T-cell (primary cell): ENCODE measurements around the gene KIF5C. TPM values are rescaled to one million over a fixed set of nuclear protein-coding genes. Genes with fewer than 3 reads are reported as not detected.
A peak's percentile ranks its signal among the peaks of the same experiment; 100 is the strongest.

Source experiments
- ATAC-seq, 4 experiments: fragments of 200-7000 bp in 3 of 4; fragments of 150-1000 bp in 1 of 4; cut with Tn5 transposase; replicated peaks in 1 of 4; 1 replicate in 3 of 4; 2 replicates in 1 of 4; pipeline ENCODE4 v1.10.0; 2021; ENCODE audit warnings: moderate library complexity in 3 of 4, mild to moderate bottlenecking in 2 of 4, moderate number of reproducible peaks in 1 of 4
- CTCF ChIA-PET, 2 donors: fragments of 300-600 bp; sonication (Branson Sonifier 250); formaldehyde crosslinking; loops; one replicate each; lab custom pipeline; 2022; ENCODE audit warnings: antibody characterized with exemption in 2 of 2; lab: Charles Lee
- POLR2A ChIA-PET, 2 donors: fragments of 300-600 bp; sonication (Branson Sonifier 250); formaldehyde crosslinking; loops; one replicate each; lab custom pipeline; 2022; ENCODE audit warnings: antibody characterized with exemption in 2 of 2; lab: Charles Lee
- DNase-seq, 35 experiments: peaks; one replicate each; pipeline versions ENCODE4 v3.0.0 to v3.0.0-alpha.2; 2013 to 2023
- H3K27ac ChIP-seq: one replicate; pipeline ENCODE4 v1.5.1; 2013; ENCODE audit warnings: low read length
- H3K27me3 ChIP-seq, 2 experiments: replicated peaks in 1 of 2; 1 replicate in 1 of 2; 2 replicates in 1 of 2; pipeline versions ENCODE4 v1.6.1 to v1.7.0; 2013; ENCODE audit warnings: low read length in 1 of 2, mixed read lengths in 1 of 2; ENCODE audit not compliant: control insufficient read depth in 2 of 2, insufficient read depth in 2 of 2; ENCODE audit errors: extremely low read depth in 1 of 2
- H3K36me3 ChIP-seq, 2 donors: 1 replicate in 1 of 2; 2 replicates in 1 of 2; pipeline versions ENCODE4 v1.6.1 to v1.7.0; 2013; ENCODE audit warnings: low read length in 1 of 2; ENCODE audit not compliant: control insufficient read depth in 2 of 2, insufficient read depth in 1 of 2; ENCODE audit errors: extremely low read depth in 1 of 2
- H3K4me1 ChIP-seq, 2 experiments: 1 replicate in 1 of 2; 2 replicates in 1 of 2; pipeline versions ENCODE4 v1.6.1 to v1.7.0; 2013; ENCODE audit warnings: low read length in 2 of 2, mixed read lengths in 1 of 2; ENCODE audit not compliant: insufficient read depth in 2 of 2, control insufficient read depth in 1 of 2; ENCODE audit errors: extremely low read depth in 1 of 2
- H3K4me3 ChIP-seq, 2 donors: 1 replicate in 1 of 2; 2 replicates in 1 of 2; pipeline versions ENCODE4 v1.5.1 to v1.7.0; 2013; ENCODE audit warnings: mild to moderate bottlenecking in 2 of 2, low read length in 1 of 2, moderate library complexity in 1 of 2; ENCODE audit not compliant: control insufficient read depth in 1 of 2; ENCODE audit errors: extremely low read depth in 1 of 2
- H3K9me3 ChIP-seq: 2 replicates; pipeline ENCODE4 v1.7.0; 2013
- H3K27ac Mint-ChIP-seq, 2 donors: one replicate each; pipeline ENCODE4 v1.8.0; 2020 to 2021; ENCODE audit warnings: mild to moderate bottlenecking in 2 of 2, mixed read lengths in 2 of 2
- H3K27me3 Mint-ChIP-seq, 2 donors: one replicate each; pipeline ENCODE4 v1.8.0; 2021 to 2022; ENCODE audit warnings: mixed read lengths in 2 of 2
- H3K36me3 Mint-ChIP-seq: one replicate; pipeline ENCODE4 v1.8.0; 2021; ENCODE audit warnings: mixed read lengths
- H3K4me1 Mint-ChIP-seq, 3 donors: one replicate each; pipeline ENCODE4 v1.8.0; 2020 to 2022; ENCODE audit warnings: mixed read lengths in 3 of 3, mild to moderate bottlenecking in 1 of 3
- H3K4me3 Mint-ChIP-seq, 3 donors: one replicate each; pipeline ENCODE4 v1.8.0; 2020 to 2022; ENCODE audit warnings: mild to moderate bottlenecking in 3 of 3, mixed read lengths in 3 of 3, moderate library complexity in 3 of 3
- H3K9me3 Mint-ChIP-seq, 3 donors: one replicate each; pipeline ENCODE4 v1.8.0; 2020 to 2022; ENCODE audit warnings: mixed read lengths in 3 of 3
- WGBS: methylation state at CpG from one replicate; pipeline ENCODE4 v1.1.5; 2013; ENCODE audit warnings: missing lambda C conversion rate; ENCODE audit not compliant: insufficient coverage; 5-methylcytosine and 5-hydroxymethylcytosine counted together
- total RNA-seq, 35 experiments: library from RNA in 6 of 35; stranded (reverse) in 6 of 35; fragments of 120-200 nt in 1 of 35; gene quantifications; one replicate each; pipeline versions ENCODE4 v1.2.1 to v1.2.4 and lab custom pipeline; 2013 to 2026

KIF5C gene
- total RNA-seq, 5 donors from 2014 or later (not counting 1 experiment from before 2014, with no cell fraction given) = 9.4 to 17.0 (median 14.7) TPM

DNA sequence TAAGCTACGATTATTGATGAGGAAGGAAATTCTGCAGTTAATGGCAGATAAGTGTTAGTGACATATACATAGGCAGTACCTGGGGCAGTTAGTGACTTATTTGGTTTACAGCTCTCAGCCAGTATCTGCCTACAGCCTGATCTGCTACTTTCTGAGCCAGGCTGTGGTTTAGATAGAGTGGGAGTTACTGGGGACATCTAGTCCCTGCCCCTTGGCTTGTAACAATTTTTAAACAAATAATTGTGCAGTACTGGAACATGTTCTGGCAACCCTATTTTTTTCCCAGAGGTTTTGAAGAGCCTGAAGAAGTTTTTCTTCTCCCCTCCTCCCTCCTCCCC is 2.3 kb downstream of the KIF5C start:
- H3K36me3 Mint-ChIP-seq = peaks cover 7% of the 10 kb centered on the region
- H3K27me3 ChIP-seq = peaks cover 13 to 20% of the 10 kb centered on the region in 2 experiments

DNA sequence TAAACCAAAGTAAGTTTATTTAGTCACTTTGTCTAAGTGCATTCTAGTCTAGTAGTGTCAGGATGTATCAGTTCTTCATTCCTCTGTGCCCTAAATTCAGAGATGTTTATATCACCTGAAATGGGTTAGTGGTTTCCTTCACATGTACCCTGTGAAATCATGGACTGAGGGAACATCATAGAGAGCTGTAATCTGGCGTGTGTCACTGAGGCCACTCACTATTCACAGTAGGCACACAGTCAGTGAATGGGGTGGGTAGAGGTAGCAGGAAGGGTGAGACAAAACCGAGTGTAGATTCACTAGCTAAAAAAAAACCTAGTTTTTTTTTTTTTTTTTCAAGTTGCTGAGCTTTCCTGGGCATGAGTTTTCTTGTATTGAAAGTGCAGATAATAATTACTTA is 5.6 kb downstream of the KIF5C start:
- Histone ChIP-seq H3K27me3 (peaks cover 4 to 15% of the 10 kb centered on the region in 2 experiments), H3K4me3 (no peak overlapping the region), H3K27ac (no peak overlapping the region), H3K36me3 (no peaks in the 10 kb centered on the region), H3K9me3 (no peaks in the 10 kb centered on the region), H3K4me1 (peaks cover 4 to 16% of the 10 kb centered on the region in 2 experiments)
- CTCF ChIA-PET = no interaction called here
- H3K9me3 Mint-ChIP-seq = peaks cover 0 to 7% (median 0%) of the 10 kb centered on the region in 3 donors
- H3K36me3 Mint-ChIP-seq = peaks cover 12% of the 10 kb centered on the region
- H3K27ac Mint-ChIP-seq = no peak overlapping the region
- H3K4me3 Mint-ChIP-seq = no peak overlapping the region
- ATAC-seq = no peak
- peaks cover 4 to 14% of the 10 kb centered on the region in 2 donors for H3K27me3 Mint-ChIP-seq
- peaks cover 8 to 15% (median 9%) of the 10 kb centered on the region in 3 donors for H3K4me1 Mint-ChIP-seq
- no peak for DNase-seq
- WGBS = no CpG with 5 or more reads among the region's 2 CpGs
- POLR2A ChIA-PET = interaction anchor here (0.6 to 0.7 kb wide), 2 partner anchors 185 to 479 kb away, joined by 3 to 13 read pairs; no protein-coding TSS in a partner anchor

More for the DNA sequence above, 2.3 kb downstream of the KIF5C start:
- ChIA-PET POLR2A (interaction anchor here in 1 of 2 donors (0.6 kb wide), 1 partner anchor 629 kb away, joined by 5 read pairs; no protein-coding TSS in a partner anchor), CTCF (no interaction called here)
- Histone ChIP-seq H3K36me3 (no peaks in the 10 kb centered on the region), H3K9me3 (no peaks in the 10 kb centered on the region), H3K4me1 (peaks cover 7 to 24% of the 10 kb centered on the region in 2 experiments), H3K27ac (peak overlapping the region; percentile 40), H3K4me3 (no peak overlapping the region)
- peak in 1 of 35 experiments; percentile 5 for DNase-seq
- no CpG with 5 or more reads among the region's 1 CpG for WGBS
- Mint-ChIP-seq H3K4me1 (peaks cover 8 to 17% (median 14%) of the 10 kb centered on the region in 3 donors), H3K27me3 (peaks cover 8 to 22% of the 10 kb centered on the region in 2 donors), H3K9me3 (peaks cover 0 to 7% (median 0%) of the 10 kb centered on the region in 3 donors), H3K4me3 (peak overlapping the region; percentile 84 to 86 (median 85)), H3K27ac (peak overlapping the region; percentile 49 to 68)
- no peak for ATAC-seq

DNA sequence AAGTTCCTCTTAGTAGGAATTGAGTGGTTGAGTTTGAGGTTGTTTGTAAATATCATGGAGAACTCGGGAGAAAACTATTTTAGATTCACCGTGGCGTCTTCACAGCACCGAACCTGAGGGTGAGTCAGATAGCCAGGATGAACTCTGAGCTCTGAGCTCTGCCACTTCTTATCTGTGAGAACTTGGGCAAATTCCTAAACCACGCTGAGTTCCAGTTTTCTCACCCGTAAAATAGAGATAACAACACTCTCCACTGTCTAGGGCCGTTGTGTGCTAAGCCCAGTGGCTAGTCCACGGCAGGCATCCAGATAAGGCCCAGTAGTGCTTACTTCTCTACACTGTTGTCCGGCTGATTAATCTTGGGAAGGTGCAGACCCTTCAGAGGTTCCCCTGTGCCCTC is 7.0 kb downstream of the KIF5C start:
- CTCF ChIA-PET = interaction anchor here in 1 of 2 donors (0.6 kb wide), 1 partner anchor 21 kb away, joined by 3 read pairs; no protein-coding TSS in a partner anchor
- POLR2A ChIA-PET = interaction anchor here in 1 of 2 donors (0.5 kb wide), 1 partner anchor 60 kb away, joined by 3 read pairs; no protein-coding TSS in a partner anchor
- Histone ChIP-seq H3K36me3 (no peaks in the 10 kb centered on the region), H3K9me3 (no peaks in the 10 kb centered on the region), H3K4me1 (peaks cover 0 to 2% of the 10 kb centered on the region in 2 experiments), H3K4me3 (no peak overlapping the region), H3K27ac (no peak overlapping the region), H3K27me3 (peaks cover 3 to 7% of the 10 kb centered on the region in 2 experiments)
- Mint-ChIP-seq H3K4me3 (no peak overlapping the region), H3K27ac (no peak overlapping the region), H3K4me1 (peaks cover 4 to 5% (median 5%) of the 10 kb centered on the region in 3 donors), H3K9me3 (peaks cover 0 to 7% (median 0%) of the 10 kb centered on the region in 3 donors), H3K36me3 (peaks cover 12% of the 10 kb centered on the region), H3K27me3 (peaks cover 5 to 9% of the 10 kb centered on the region in 2 donors)
- WGBS = 90% methylated on average over 9 of the region's 9 CpGs
- ATAC-seq = no peak
- no peak for DNase-seq

DNA sequence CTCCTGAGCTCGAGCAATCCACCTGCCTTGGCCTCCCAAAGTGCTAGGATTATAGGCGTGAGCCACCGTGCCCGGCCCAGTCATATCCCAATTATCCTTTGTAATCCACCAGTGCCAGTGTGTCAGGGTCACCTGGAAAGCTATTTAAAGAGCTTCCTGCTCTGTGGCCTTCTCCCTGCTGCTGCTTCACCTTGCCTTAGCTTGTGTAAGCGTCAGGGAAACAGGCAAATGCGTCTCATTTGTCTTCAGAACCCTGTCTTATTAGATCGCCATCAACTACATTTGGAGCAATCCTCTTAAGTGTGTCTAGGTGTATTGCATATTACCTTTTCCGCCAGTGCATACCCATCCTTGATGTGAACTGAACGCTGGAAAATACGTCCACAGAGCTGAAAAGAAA is 10.2 kb downstream of the KIF5C start:
- H3K27me3 ChIP-seq = peaks cover 7 to 17% of the 10 kb centered on the region in 2 experiments
- peaks cover 25 to 33% of the 10 kb centered on the region in 2 donors for H3K27me3 Mint-ChIP-seq

DNA sequence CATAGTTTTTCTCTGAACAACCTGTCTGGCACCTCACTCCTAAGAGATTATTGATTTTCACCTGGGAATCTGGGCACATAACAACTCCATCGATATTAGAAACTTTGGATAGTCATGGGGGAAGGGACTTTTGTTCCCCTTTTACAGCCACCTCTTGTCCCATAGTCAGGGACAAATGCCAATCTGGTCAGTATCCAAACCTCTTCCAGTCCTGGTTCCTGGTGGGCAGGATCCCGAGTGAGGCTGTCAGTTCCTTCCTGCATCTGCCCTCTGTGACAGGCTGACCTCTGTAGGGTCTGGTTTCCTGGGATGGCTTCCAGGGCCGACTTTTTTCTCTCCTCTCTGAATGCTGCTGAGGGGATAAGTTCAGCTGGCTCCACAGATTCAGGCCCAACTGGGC is 11.0 kb downstream of the KIF5C start:
- Histone ChIP-seq H3K4me3 (no peak overlapping the region), H3K4me1 (peaks cover 2 to 10% of the 10 kb centered on the region in 2 experiments), H3K36me3 (no peaks in the 10 kb centered on the region), H3K9me3 (no peaks in the 10 kb centered on the region), H3K27ac (no peak overlapping the region), H3K27me3 (peaks cover 7 to 17% of the 10 kb centered on the region in 2 experiments)
- Mint-ChIP-seq H3K27ac (no peak overlapping the region), H3K27me3 (peaks cover 28 to 34% of the 10 kb centered on the region in 2 donors), H3K9me3 (peaks cover 0 to under 1% (median 0%) of the 10 kb centered on the region in 3 donors), H3K4me3 (no peak overlapping the region), H3K4me1 (peaks cover 15 to 19% (median 15%) of the 10 kb centered on the region in 3 donors), H3K36me3 (peaks cover 9% of the 10 kb centered on the region)
- CTCF ChIA-PET = no interaction called here
- WGBS = 49% methylated on average over 2 of the region's 3 CpGs
- no peak for ATAC-seq
- POLR2A ChIA-PET = no interaction called here
- no peak for DNase-seq

More for the DNA sequence above, 10.2 kb downstream of the KIF5C start:
- no peak overlapping the region for H3K27ac Mint-ChIP-seq
- Histone ChIP-seq H3K4me3 (no peak overlapping the region), H3K36me3 (no peaks in the 10 kb centered on the region), H3K27ac (no peak overlapping the region), H3K9me3 (no peaks in the 10 kb centered on the region), H3K4me1 (peaks cover 2 to 10% of the 10 kb centered on the region in 2 experiments)
- peaks cover 14% of the 10 kb centered on the region for H3K36me3 Mint-ChIP-seq
- DNase-seq (no peak), ATAC-seq (no peak)
- H3K4me3 Mint-ChIP-seq = no peak overlapping the region
- CTCF ChIA-PET = interaction anchor here in 1 of 2 donors (0.7 kb wide), 1 partner anchor 356 kb away, joined by 6 read pairs; no protein-coding TSS in a partner anchor
- POLR2A ChIA-PET = no interaction called here
- WGBS = 90% methylated on average over 5 of the region's 10 CpGs
- H3K9me3 Mint-ChIP-seq = peaks cover 0 to 7% (median 0%) of the 10 kb centered on the region in 3 donors
- H3K4me1 Mint-ChIP-seq = peaks cover 15 to 19% (median 15%) of the 10 kb centered on the region in 3 donors

DNA sequence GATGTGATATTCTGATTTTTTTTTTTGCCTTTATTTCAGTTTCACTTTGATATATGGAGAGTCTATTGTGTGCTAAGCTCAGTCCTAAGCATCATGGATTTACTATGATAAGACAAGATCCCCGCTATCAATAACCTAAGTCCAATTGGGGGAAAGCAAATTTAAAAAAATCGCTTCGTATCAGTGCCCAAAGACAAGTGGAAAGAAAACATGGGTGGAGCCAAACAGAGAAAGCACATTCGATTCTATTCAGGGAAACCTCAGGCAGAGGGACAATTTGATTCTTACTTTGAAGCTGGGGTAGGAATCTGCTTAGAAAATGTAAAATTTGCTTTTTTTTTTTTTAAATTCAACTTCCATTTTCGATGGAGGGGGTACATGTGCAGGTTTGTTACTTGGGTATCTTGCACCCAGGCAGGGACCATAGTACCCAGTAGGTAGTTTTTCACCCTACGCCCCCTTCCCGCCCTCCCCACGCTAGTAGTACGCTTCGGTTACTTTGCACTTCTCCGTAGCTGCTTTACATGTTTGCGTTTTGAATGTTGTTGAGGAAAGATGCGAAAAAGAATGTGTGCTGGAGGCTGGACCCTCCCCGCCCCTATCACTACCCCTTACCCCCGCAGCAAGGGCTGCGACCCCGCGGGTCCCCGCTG is 12.4 kb downstream of the KIF5C start:
- 28% methylated on average over 4 of the region's 19 CpGs for WGBS
- Histone ChIP-seq H3K27ac (no peak overlapping the region), H3K36me3 (no peaks in the 10 kb centered on the region), H3K27me3 (peaks cover 7 to 17% of the 10 kb centered on the region in 2 experiments), H3K4me1 (peaks cover 2 to 10% of the 10 kb centered on the region in 2 experiments), H3K9me3 (peaks cover 2% of the 10 kb centered on the region), H3K4me3 (peak overlapping the region; percentile 43 to 58)
- peak overlapping the region in 1 of 2 donors; percentile 30 for H3K27ac Mint-ChIP-seq
- H3K4me3 Mint-ChIP-seq = peak overlapping the region; percentile 67 to 83 (median 73)
- H3K4me1 Mint-ChIP-seq = peaks cover 15 to 19% (median 15%) of the 10 kb centered on the region in 3 donors
- ChIA-PET POLR2A (interaction anchor here (0.6 kb wide), 2 partner anchors 8 to 69 kb away, joined by 4 to 8 read pairs; no protein-coding TSS in a partner anchor), CTCF (interaction anchor here in 1 of 2 donors (0.9 kb wide), 2 partner anchors 11 to 242 kb away, joined by 3 read pairs; no protein-coding TSS in a partner anchor)
- ATAC-seq (peak in 3 of 4 experiments; percentile 33 to 63 (median 40)), DNase-seq (peak in 1 of 35 experiments; percentile 9)
- H3K36me3 Mint-ChIP-seq = peaks cover 6% of the 10 kb centered on the region
- H3K9me3 Mint-ChIP-seq = peaks cover 0 to 7% (median 0%) of the 10 kb centered on the region in 3 donors
- H3K27me3 Mint-ChIP-seq = peaks cover 28 to 31% of the 10 kb centered on the region in 2 donors
